Renal pelvis (tissue), 4 donors: ENCODE data around the gene GZF1. TPM values are rescaled to one million over a fixed set of nuclear protein-coding genes. Genes with fewer than 3 reads are reported as not detected.
A peak's percentile ranks its signal among the peaks of the same experiment; 100 is the strongest.

ENCODE experiments used
- DNase-seq: peaks from one replicate; pipeline ENCODE4 v3.0.0-alpha.2; 2013
- polyA plus RNA-seq, 3 donors: library from polyadenylated mRNA; unstranded; fragments of 120-200 nt; gene quantifications; one replicate each; pipeline ENCODE4 v1.2.1, GENCODE V29; 2013; ENCODE audit not compliant: insufficient read length in 3 of 3

GZF1 gene
- polyA plus RNA-seq, 3 donors, result 13.1 to 17.6 (median 17.5) TPM

DNA sequence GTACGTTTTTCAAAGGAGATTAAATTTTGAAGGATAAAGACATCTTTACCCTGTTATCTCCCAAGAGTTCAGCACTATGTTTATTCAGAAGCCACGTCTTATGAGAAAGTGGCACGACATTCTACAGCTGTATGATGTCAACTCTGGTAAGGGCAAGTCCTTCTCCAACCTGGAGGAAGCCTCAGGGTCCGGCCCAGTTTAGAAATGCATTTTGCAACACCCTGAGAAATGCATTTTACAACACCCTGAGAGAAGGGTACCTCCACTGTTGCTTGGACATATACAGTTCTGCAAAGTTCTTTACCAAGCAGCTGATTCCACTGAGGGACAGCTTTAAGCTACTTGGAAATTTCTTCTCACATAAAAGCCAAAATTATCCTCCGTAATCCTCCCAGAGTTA lies 41.8 kb downstream of the GZF1 start:
- DNase-seq, result no peak

DNA sequence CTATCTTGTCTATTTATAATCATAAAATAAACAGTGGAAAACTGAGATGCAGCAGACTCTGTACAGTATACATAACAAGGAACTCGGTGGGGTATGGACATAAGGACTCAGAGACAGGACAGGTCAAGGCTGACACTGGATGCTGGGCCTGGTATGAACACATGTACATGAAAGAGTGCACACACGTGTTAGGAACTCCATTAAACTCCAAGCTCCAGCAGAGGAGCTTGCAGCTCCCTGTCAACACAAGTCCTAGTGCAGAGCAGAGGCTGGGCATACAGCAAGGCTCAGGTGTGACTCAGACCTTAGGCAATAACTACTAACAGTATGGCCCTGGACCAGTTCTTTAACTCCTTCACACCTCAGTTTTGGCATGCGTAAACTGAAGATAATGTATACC lies 42.2 kb downstream of the GZF1 start:
- DNase-seq, result no peak

DNA sequence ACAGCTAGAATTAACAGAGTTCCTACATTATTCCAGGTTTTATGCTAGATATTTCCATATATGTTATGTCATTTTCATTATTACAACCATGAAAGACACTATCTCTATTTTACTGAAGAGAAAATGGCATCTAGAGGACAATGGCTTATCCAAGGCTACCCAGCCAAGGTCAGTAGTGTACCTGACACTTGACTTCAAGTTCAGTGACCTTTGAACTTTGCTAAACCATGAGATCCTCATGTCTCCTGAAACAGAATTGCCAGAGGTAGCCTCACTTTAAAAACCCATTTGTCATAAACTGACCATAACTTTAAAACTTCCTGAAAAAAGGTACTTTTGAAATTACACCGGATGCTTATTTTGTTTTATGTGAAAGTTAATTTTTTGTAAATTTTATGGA lies 44.9 kb downstream of the GZF1 start:
- DNase-seq, result no peak

DNA sequence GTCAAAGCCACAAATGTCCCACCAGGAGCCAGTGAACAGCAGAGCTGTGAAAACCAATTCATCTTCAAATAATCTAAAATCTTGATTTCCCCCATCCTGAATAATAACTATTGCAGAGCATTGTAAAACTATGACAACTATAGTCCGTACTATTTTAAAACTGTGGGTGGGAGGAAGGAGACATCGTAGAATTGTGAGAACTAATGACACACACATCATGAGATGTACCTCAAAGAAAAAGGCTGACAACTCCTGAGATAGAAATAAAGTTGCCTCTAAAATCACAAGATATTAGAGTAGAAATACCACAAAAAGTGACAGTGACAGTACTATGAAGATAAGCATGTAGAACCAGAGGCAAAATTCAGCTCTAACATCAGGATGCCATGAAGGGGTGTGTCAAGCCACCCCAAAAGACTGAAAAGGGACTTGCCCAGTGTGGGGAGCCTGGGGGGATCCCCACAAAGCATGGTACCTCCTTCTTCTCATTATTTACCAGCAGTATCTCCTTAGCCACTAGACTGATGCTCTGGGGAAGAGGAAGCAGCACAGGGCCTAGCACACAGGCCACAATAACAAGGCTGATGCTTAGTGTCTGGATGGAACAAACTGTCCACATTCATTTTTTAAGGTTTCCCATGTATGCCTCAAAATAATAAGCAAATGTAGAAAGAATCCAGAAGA lies 45.9 kb downstream of the GZF1 start:
- no peak for DNase-seq

DNA sequence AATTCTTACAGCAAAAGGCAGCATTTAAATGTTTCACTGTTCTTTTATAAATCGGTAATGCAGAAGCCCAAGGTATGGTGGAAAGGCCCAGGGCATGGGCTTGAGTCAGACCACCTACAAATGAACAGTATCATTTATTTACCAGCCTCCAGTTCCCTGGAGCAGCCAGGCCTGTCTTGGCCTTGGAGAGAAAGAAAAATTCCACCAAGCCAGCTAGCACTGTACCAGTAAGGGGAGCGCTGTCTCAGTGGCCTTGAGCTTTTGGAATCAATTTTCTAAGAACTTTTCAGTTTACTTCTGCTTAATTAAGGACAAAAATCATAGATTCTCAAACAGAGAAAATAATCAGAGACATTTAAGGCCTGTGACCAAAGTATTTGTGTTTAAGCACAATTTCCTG lies 47.0 kb downstream of the GZF1 start:
- no peak for DNase-seq

DNA sequence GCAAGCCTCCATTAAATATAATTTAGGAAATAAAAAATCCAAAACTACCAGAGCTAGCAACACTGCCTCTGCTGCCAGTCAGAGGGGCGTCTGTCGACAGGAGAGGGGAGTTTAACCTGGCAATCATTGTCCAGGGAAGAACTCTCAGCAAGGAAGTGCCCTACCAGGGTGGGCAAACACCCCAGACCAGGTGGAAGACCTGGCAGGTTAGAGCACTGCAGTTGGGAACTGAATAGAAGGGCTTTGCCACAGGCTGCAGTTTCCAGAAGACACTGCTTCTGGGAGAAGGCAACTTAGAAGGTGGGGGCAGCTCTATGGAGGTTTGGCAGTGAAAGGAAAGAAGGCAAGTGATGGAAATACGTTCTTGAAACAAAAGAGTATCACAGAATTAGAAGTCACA lies 47.8 kb downstream of the GZF1 start:
- DNase-seq, result no peak

DNA sequence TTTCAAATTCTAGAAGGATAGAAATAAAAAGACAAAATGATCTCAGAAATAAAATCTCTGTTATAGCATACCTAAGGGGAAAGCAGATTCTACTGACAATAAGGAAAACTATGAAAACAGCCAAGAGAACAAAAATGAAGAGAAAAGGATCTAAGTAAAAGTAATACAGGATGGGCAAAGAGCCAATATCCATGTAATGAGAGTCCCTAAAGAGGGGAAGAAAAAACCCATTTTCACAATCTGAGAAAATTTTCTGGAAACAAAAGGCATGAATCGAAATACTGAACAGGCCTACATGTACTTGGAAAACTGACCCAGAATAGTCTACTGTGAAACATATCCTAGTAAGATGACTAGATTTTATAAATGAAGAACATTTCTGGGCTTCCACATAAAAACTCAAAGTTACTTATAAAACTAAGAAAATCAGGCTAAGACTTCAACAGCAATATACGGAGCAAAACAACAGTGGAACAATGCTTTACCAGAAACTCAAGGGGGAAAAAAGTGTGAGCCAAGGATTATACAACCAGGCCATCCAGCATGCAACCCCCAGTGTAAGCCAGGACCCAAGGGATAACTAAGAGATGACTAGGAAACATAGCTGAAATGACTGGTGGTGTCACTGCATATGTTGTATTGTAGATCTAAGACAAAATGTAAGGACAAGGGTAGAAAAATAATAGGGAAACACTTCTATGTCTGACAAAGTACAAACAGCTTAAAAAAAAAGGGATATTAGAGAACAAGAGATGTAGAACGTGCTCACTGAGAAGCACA lies 49.1 kb downstream of the GZF1 start:
- DNase-seq, result no peak

DNA sequence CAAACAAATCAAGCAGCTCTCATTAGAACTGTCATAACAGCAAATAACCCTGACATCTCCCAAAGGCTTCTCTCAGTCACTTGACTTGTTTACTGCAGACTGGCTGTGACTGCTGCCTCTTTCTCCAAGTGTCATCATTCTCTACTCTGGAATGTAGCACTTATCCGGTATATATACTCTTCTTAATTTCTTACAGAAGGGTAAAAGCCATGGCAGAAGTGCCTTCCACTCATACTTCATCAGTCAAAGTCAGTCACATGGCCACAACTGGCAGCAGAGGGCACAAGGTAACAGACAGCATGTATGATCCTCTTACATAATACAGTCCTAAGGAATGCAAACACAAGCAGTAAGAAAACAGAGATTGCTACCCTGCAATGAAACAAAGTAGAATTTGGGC lies 50.0 kb downstream of the GZF1 start:
- DNase-seq, result no peak

DNA sequence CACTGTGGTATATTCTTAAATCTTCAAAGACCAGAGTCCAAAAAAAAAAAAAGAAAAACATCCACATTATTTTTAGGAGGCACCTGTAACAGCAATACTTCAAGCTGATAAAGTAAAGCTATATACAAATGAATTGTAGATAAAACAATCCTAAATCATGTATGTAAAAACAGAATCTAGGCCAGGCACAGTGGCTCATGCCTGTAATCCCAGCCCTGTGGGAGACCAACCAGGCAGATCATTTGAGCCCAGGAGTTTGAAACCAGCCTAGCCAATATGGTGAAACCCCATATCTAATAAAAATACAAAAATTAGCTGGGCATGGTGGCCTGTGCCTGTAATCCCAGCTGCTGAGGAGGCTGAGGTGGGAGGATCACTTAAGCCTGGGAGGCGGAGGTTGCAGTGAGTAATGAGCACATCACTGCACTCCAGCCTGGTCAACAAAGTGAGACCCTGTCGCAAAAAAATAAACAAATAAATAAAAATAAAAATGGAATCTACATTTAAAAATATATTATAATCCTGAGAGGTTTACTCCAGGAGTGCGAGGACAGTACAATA lies 52.0 kb downstream of the GZF1 start:
- DNase-seq, result no peak

DNA sequence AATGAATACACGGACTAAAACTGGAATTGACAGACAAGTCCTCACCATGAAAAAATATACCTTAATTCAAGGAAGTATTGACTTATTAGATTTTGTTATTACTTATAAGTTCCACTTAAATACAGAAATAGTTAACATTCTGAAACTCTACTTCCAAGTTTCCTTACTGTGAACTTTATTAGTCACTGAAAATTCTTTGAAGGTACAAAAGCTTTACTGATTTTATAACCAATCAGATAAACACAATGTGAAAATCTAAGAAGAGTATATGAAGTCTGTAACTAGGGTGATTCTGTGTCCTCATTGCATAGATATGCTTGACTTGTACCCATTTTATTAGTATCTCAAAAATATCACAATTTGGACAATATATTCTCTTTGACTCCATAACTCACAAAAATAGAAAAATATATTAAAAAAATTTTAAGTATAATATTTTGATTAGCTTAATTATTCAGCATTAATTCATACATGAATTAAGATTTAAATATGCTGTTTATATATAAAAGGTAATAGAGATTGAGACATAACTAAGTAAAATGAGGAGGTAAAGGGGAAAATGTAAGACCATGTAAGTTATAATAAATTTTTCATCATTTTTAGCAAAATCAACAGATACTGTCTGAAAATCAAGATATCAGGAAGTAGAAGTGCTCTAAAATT lies 52.7 kb downstream of the GZF1 start:
- DNase-seq, result no peak

DNA sequence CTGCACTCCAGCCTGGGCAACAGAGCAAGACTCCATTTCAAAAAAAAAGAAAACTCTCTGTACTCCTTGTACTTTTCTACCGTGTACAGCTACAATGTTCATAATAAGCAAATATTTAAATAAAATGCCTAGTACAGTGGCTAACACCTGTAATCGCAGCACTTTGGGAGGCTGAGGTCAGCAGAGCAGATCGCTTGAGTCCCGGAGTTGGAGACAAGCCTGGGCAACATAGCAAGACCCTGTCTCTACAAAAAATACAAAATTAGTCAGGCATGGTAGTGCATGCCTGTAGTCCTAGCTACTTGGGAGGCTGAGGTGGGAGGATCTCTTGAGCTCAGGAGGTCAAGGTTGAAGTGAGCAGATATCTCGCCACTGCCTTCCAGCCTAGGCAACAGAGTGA lies 53.6 kb downstream of the GZF1 start:
- no peak for DNase-seq

DNA sequence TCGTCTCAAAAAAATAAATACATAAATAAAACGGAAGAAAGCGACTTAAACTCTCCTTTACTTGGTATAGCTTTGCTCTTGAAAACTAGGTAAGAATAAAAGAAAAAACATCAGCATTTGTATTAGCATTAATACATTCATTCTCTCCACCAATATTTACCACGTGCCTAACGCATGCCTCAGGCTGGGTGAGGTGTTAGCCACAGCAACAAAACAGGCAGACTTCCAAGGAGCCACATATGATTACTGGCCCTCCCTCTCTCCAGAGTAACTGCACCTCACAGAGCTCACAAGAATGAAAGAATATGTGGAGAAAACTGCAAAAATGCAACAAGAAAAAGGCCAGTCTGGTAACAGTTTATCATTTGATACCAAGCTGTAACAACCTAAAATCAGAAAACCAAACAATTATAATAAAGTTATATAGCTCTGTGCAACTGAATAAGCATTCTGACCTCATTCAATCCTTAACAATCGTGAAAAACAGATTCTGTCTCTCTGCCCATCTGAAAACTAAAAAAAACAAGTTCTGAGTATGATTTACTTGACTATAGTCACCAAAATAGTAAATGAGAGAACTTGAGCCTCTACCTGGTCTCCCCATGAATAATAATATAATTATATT lies 54.1 kb downstream of the GZF1 start:
- DNase-seq, result no peak

DNA sequence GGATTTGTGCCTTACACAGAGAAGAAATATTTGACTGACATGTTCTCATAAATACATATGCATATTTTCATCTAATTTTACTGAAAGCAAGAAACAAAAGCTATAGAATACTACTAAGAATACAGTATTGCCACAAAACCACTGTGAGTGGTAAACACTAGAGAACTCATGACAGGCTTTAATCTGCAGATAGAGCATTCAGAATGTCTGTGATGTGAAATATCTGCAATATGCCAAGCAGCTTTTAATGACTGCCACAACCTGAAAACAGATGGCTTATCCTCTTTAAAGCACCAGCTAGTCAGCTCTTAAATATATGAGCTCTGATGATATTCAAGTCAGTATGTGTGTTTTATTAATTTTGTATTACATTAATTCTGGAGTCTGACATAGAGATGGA lies 55.9 kb downstream of the GZF1 start:
- no peak for DNase-seq

DNA sequence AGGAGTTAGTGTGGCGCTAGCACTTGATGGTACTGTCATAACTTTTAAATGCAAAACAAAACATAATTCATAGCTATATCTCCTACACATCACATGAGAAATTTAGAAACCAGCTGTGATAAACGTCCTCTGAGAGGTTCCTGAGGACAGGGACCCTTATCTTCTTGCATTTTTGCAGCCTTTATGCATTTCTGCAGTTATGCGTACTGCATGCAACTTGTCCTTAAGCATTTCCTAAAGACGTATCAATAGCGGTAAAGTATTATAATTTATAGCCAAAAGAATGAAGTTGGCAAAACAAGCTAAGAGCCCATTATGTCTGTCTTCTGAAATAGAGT lies 57.6 kb downstream of the GZF1 start:
- DNase-seq, result no peak

DNA sequence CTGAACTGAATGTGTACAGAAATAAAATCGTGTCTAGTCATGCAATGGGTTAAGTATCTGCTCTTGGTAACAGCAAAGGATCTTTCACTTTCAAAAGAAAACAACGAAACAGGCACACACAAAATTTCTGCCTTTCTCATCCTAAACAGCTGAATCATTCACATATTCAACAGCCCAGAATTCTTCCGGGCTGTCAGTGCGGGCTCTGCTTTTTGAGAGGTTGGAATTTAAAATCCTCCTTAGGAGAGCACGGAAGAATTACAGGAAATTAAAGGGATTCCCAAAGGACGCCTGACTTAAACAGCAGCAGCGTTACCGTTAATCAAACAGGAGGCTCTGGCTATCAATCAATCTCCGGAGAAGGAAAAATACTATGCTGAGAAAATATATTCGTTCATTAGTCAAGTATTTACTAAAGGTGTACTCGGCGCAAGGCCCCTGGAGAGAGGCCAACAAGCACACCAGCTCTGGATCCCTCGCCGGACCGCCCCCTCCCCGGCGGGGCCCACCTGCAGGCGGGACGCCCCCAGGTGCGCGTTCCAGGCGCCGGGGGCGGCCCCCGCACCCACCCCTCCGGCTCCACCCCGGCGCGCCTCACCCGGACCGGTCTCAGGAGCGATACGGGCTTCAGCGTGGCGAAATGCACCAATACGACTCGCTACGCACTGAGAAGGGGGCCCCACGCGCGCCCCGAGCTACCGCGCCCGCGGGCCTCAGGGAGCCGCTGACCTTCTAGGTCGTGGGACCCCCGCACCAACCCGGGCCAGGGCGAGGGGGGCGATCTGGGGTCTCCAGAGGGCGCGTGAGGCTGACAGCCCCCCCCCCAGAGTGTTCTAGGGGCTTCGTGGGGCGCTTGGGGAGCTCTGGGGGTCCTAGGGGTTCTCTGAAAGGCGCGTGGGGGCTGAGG lies 58.3 kb downstream of the GZF1 start:
- peak; percentile 21 for DNase-seq

DNA sequence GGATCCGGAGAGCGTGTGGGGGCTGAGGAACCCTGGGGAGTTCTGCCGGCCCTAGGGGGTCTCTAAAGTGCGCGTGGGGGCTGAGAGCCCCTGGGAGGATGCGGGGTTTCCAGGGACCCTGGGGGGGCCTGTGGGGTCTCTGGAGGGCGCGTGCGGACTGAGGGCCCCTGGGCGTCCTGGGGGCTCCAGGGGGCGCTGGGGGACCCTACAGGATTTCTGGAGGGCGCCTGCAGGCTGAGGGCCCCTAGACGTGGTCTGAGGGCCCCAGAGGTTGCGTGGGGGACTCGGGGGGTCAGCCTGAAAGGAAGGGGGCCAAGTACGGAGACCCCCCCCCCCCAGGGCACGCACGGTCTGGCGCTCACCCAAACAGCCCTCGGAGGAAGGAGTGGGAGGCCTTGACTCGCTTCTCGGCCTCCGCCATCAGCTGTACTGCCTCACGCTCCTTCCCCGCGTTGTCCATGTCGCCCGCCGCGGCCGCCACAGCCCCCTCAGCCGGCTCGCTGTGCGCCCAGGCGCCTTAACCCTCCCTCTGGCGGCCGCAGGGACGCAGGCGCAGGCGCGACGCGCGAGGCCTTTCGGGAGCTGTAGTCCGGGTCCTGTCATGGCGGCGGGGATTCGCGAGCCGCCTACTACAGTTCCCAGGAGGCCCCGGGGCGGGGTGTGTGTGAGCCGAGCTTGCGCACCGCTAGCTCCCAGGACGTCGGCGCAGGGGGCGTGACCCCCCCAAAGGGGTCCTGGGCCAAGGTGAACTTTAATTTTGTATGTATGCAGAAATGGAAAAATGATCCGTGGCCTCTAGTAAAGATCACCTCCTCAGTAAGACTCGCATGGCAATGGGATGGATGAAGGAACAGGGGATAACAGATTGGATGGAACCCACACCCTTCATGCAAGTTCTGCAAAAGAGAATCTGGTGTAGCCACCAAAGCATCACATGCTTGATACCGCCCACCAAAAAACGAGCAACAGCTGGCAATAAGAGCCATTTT lies 59.3 kb downstream of the GZF1 start, which contains the start of gene NAPB:
Gene NAPB, minus strand, starts transcription at position 546 of the 989 bp plus-strand sequence. Its CDS starts 86 bp downstream, at position 460.
- peak; percentile 92 for DNase-seq
